Endothelial cell (in vitro differentiated cells): ENCODE measurements around the gene RABGGTA. TPM values are rescaled to one million over a fixed set of nuclear protein-coding genes. Genes with fewer than 3 reads are reported as not detected.

Experiments
- DNase-seq: peaks from one replicate; pipeline ENCODE4 v3.0.0; 2021; ENCODE audit warnings: low spot score
- H3K27ac Mint-ChIP-seq: one replicate; pipeline ENCODE4 v1.8.0; 2021; ENCODE audit warnings: mixed read lengths, inconsistent platforms; ENCODE audit not compliant: unreplicated experiment
- H3K27me3 Mint-ChIP-seq: one replicate; pipeline ENCODE4 v1.8.0; 2021; ENCODE audit warnings: mild to moderate bottlenecking, moderate library complexity, mixed read lengths, inconsistent platforms; ENCODE audit not compliant: unreplicated experiment
- H3K36me3 Mint-ChIP-seq: one replicate; pipeline ENCODE4 v1.8.0; 2021; ENCODE audit warnings: mild to moderate bottlenecking, low read depth, mixed read lengths, inconsistent platforms; ENCODE audit not compliant: unreplicated experiment
- H3K4me1 Mint-ChIP-seq: one replicate; pipeline ENCODE4 v1.8.0; 2021; ENCODE audit warnings: mild to moderate bottlenecking, mixed read lengths, inconsistent platforms; ENCODE audit not compliant: unreplicated experiment
- H3K4me3 Mint-ChIP-seq: one replicate; pipeline ENCODE4 v1.8.0; 2021; ENCODE audit warnings: mild to moderate bottlenecking, mixed read lengths, inconsistent platforms; ENCODE audit not compliant: unreplicated experiment
- H3K9me3 Mint-ChIP-seq: one replicate; pipeline ENCODE4 v1.8.0; 2021; ENCODE audit warnings: mixed read lengths, inconsistent platforms; ENCODE audit not compliant: unreplicated experiment
- CTCF ChIP-seq: fragments of 200-600 bp; sonication (generic); IDR thresholded peaks from one replicate; pipeline ENCODE4 v1.5.0; 2021; ENCODE audit warnings: antibody characterized with exemption; ENCODE audit not compliant: unreplicated experiment
- total RNA-seq: library from RNA; stranded (reverse); fragmentation: NEBNext Ultra II Directional; extraction: Animal tissue kit (Norgen Biotek cat#: 25700); gene quantifications from one replicate; pipeline ENCODE4 v1.2.1, GENCODE V29; 2021; ENCODE audit not compliant: unreplicated experiment

The RABGGTA gene
- total RNA-seq, 1 donor from 2014 or later = 17.7 TPM

GRCh38 chr14:24258548-24259265 lies 12.7 kb downstream of the RABGGTA start:
- Mint-ChIP-seq H3K27me3 (peaks cover 14% of the 10 kb centered on the region), H3K4me3 (peak overlapping the region; percentile 68), H3K9me3 (no peaks in the 10 kb centered on the region), H3K27ac (no peak overlapping the region), H3K36me3 (no peaks in the 10 kb centered on the region), H3K4me1 (peaks cover 9% of the 10 kb centered on the region)
- no peak for TF ChIP-seq CTCF
- no peak for DNase-seq

- H3K36me3 Mint-ChIP-seq = no peaks in the 10 kb centered on the region
Observed at GRCh38 chr14:24258119-24258518, 13.3 kb downstream of the RABGGTA start.

GRCh38 chr14:24256960-24257359 lies 14.4 kb downstream of the RABGGTA start:
- no peak overlapping the region for H3K4me3 Mint-ChIP-seq
- no peaks in the 10 kb centered on the region for H3K9me3 Mint-ChIP-seq
- DNase-seq = no peak
- peaks cover 15% of the 10 kb centered on the region for H3K27me3 Mint-ChIP-seq
- no peak overlapping the region for H3K27ac Mint-ChIP-seq
- TF ChIP-seq CTCF = no peak
- H3K4me1 Mint-ChIP-seq = peaks cover 9% of the 10 kb centered on the region
- H3K36me3 Mint-ChIP-seq = no peaks in the 10 kb centered on the region

More at GRCh38 chr14:24258119-24258518, 13.3 kb downstream of the RABGGTA start:
- Mint-ChIP-seq H3K4me3 (peak overlapping the region; percentile 68), H3K4me1 (peaks cover 9% of the 10 kb centered on the region), H3K9me3 (no peaks in the 10 kb centered on the region), H3K27me3 (peaks cover 15% of the 10 kb centered on the region), H3K27ac (no peak overlapping the region)
- TF ChIP-seq CTCF = no peak
- no peak for DNase-seq

- H3K27me3 Mint-ChIP-seq = peaks cover 13% of the 10 kb centered on the region
- no peak overlapping the region for H3K27ac Mint-ChIP-seq
- H3K4me1 Mint-ChIP-seq = peaks cover 9% of the 10 kb centered on the region
- DNase-seq = no peak
- no peak overlapping the region for H3K4me3 Mint-ChIP-seq
- TF ChIP-seq CTCF = no peak
- no peaks in the 10 kb centered on the region for H3K36me3 Mint-ChIP-seq
- no peaks in the 10 kb centered on the region for H3K9me3 Mint-ChIP-seq
Observed at GRCh38 chr14:24255931-24256711, 15.3 kb downstream of the RABGGTA start.

GRCh38 chr14:24255438-24255837 lies 16.0 kb downstream of the RABGGTA start:
- TF ChIP-seq CTCF = no peak
- Mint-ChIP-seq H3K27ac (no peak overlapping the region), H3K36me3 (no peaks in the 10 kb centered on the region), H3K4me3 (no peak overlapping the region), H3K27me3 (peaks cover 11% of the 10 kb centered on the region), H3K9me3 (no peaks in the 10 kb centered on the region), H3K4me1 (peaks cover 9% of the 10 kb centered on the region)
- DNase-seq = no peak
